Mesenteric fat pad (tissue), 1 donor: Measurements from ENCODE around the gene KRTAP3-1. TPM values are rescaled to one million over a fixed set of nuclear protein-coding genes. Genes with fewer than 3 reads are reported as not detected.

Experiments
- DNase-seq: peaks from one replicate; pipeline ENCODE4 v3.0.0-alpha.2; 2020; ENCODE audit warnings: low spot score
- total RNA-seq: library from RNA; stranded (reverse); fragmentation: NEBNext Ultra II Directional; extraction: Animal tissue kit (Norgen Biotek cat#: 25700); gene quantifications from one replicate; pipeline ENCODE4 v1.2.1, GENCODE V29; 2021
- donor health status: DM: yes; HTN: yes; CAD: no.

KRTAP3-1 gene
- total RNA-seq, 1 donor from 2014 or later = not detected

DNA sequence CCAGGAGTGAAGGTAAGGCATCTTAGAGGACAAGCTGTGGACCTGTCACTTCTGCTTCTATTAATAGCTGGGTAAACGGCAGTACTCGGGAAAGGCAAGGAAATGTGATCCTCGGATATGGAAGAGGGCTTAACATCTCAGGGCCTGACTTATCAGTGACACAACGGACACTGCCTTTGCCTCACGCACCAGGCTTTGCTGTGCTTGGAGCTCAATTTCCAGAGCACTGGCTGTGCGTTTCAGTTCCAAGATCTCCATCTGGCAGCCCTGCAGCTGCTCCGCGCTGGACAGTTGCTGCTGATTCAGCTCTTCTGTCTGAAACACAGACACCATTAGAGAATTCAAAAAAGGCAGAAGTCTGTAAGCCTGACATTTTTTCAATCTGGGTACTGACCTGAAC, 28.3 kb downstream of the KRTAP3-1 start:
- no peak for DNase-seq

DNA sequence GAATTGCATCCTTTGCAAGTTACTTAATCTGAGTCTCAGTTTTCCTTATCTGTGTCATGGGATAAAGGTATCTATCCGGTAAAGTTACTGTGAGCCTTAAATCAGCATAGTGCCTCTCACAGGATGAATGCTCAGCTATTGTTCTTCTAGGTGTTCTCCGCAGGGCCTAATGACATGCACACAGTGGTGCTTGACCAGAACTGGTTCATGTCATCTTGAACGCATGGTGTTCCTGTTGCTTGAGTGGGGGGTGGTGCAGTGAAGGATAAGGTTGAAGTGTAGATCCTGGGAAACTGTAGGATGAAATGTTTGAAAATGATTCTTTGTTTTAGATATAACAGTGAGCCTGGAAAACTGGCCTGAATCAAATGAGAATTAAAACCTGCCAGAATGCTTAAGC, 28.8 kb downstream of the KRTAP3-1 start:
- no peak for DNase-seq

DNA sequence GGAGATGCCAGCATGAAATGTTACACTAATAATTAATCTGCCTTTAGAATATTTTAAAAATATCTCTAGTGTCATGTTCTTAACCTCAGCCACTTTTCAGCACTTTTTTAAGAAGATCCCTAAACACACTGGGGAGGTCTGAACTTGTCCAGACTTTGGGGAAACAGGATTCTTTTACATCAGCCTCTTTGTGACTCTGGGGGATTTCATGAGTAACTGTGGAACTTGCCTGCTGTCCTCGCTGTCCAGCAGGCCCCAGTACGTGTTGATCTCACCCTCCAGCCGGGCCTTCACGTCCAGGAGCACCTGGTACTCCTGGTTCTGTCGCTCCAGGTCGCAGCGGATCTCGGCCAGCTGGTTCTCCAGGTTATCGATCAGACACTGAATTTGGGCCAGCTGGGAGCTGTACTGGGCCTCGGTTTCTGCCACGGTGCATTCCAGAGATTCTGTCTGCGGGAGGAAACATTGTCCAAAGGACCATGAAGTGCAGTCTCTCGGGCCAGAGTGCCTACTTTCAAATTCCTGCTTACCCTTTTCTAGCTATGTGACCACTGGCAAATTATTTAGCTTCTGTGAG, 30.3 kb downstream of the KRTAP3-1 start:
- no peak for DNase-seq

DNA sequence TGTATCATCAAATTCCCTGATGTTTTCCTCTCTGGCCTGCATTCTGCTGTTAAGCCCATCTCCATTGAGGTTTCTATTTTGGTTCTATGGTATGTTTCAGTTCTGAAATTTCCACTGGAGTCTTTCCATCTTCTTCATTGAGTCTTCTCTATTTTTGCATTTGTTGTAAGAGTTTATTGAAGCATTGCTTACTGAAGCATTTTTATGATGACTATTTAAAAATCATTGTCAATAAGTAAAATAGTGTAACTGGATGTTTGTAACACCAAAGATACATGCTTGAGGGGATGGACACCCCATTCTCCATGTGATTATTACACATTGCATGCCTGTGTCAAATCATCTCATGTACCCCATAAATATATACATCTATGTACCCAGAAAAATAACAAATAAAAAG, 33.4 kb downstream of the KRTAP3-1 start:
- no peak for DNase-seq

DNA sequence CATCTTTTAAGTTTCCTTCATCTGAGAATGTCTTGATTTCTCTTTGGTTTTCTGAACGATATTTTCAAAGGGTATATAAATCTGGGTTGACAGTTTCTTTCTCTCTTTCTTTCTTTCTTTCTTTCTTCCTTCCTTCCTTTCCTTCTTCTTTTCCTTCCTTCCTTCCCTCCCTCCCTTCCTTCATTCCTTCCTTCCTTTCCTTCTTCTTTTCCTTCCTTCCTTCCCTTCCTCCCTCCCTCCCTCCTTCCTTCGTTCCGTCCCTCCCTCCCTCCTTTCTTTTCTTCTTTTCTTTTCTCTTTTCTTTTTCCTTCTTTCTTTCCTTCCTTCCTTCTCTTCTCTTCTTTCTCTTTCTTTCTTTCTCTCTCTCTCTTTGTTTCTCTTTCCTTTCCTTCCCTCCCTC, 34.6 kb downstream of the KRTAP3-1 start:
- no peak for DNase-seq

DNA sequence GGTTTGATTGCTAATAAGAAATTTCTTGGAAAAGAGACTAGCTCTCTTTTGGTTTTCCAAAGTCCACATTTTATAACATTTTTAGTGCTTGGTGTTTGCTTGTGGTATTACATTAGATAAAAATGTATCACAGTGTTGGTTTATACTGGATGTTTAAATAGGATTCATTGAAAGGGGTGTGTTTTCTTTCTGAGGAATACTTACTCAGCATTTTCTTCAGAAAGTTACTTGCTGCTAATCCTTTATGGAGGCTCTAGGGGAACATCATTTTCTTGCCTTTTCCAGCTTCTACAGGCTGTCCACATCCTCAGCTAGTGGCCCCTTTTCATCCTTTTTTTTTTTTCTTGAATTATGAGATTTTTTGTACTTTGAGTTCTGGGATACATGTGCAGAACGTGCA, 41.3 kb downstream of the KRTAP3-1 start:
- no peak for DNase-seq

DNA sequence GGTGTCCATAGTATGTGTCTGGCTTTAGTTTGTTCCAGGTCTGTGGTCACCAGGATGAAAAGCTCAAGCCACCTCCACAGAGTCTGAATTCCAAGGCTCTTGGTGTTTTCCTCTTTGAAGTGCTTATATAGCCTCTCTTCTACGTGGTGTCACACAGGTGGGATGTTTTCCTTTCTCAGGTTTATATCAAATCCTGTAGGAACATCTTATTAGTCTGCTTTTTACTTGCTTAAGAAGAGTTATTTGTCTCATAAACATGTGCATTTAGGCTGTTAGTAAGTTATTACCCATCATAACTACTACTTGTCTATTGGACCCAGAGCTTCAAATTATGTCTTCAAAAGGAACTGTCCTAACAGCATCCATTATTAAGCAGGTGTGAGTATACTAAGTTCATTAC, 42.1 kb downstream of the KRTAP3-1 start, which contains the start of gene KRT39:
KRT39 (minus strand) TSS at position 101 of the 400 bp plus-strand sequence; CDS start at position 9, 92 bp downstream.
- DNase-seq = no peak

DNA sequence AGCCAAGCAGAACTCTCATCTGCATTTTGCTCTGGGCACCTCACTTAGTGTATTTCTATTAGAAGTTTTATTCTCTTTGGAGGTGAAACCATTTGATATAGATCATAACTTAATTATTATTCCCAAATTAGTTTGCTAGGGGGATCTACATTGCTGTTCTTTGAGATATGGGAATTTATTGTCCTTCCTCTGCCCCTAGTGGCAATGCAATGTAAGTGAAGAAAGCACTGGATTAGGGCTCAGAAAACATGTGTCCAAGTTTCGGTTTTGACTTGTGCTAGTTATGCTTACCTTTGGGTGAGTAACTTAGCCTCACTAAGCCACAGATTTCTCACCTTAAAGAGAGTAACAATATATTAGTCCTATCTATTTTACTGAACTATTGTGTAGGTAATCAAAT, 45.1 kb downstream of the KRTAP3-1 start:
- DNase-seq = no peak

DNA sequence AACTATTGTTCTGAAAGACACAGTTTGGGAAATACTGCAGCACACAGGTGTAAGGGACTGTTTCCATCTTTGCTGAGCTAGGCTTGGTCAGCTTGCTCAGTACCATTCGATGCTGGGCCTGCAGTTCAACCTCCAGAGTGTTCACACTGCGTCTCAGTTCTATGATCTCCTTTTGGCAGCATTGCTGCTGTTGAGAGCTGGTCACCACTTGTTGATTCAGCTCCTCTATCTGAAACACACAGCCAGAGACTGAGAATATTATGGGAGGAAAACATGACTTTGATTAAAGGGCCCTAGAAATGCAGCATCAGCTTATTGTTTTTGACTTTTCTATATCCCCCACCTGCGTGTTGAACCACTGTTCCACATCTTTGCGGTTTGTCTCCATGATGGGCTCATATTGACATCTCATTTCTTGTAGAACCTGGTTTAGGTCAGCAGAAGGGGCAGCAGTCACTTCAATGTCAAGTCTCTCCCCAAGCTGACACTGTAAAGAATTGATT, 46.8 kb downstream of the KRTAP3-1 start:
- no peak for DNase-seq

DNA sequence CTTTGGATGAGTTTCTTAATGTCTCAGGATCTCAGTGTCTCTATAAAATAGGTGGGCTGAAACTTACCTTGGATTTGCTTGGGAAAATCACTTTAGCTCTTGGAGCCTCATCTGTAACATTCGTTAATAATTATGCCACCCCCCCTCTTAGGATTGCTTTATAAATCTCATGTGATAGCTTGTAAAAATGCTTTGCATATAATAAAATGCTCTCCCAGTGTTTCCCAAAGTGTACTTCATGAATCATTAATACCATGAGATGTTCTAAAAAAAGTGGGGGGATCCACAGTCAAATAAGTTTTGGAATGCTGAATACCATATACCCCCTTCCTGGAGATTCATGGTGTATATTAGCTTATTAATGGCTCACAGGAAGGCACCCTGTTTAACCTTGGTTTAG, 47.3 kb downstream of the KRTAP3-1 start:
- DNase-seq = no peak

DNA sequence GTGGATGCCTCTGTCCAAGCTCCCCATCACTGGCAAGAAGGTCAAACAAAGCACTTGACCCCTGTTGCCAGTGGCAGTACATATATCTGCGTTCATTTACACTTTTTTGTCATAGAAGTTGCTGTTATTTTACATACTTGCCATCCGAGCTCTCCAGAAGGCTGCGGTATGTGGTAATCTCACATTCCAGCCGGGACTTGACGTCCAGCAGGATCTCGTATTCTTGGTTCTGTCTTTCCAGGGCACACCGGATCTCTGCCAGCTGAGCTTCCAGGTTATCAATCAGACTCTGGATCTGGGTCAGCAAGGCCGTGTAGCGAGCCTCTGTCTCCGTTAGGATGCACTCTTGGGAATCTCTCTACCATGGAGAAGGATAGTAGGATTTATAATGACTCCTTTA, 48.8 kb downstream of the KRTAP3-1 start:
- no peak for DNase-seq

Other genes starting within 250 kb of the KRTAP3-1 start
- not detected for gene KRT26, start 236.9 kb downstream of the KRTAP3-1 start, total RNA-seq
- gene KRT27, start 226.6 kb downstream of the KRTAP3-1 start, total RNA-seq = not detected
- not detected for gene KRT28, start 209.2 kb downstream of the KRTAP3-1 start, total RNA-seq
- 38.6 TPM for gene KRT10, start 186.5 kb downstream of the KRTAP3-1 start, total RNA-seq
- not detected for gene KRT12, start 141.9 kb downstream of the KRTAP3-1 start, total RNA-seq
- gene KRT20, start 123.9 kb downstream of the KRTAP3-1 start, total RNA-seq = 1.2 TPM
- 0.80 TPM for gene KRT23, start 71.5 kb downstream of the KRTAP3-1 start, total RNA-seq
- gene KRT39, start 42.2 kb downstream of the KRTAP3-1 start, total RNA-seq = not detected
- gene KRT40, start 24.8 kb downstream of the KRTAP3-1 start, total RNA-seq = not detected
- gene KRTAP3-3, start 15.0 kb downstream of the KRTAP3-1 start, total RNA-seq = not detected
- not detected for gene KRTAP3-2, start 9.2 kb downstream of the KRTAP3-1 start, total RNA-seq
- gene KRTAP1-5, start 18.1 kb upstream of the KRTAP3-1 start, total RNA-seq = not detected
- gene KRTAP1-4, start 21.1 kb upstream of the KRTAP3-1 start, total RNA-seq = not detected
- not detected for gene KRTAP1-3, start 25.7 kb upstream of the KRTAP3-1 start, total RNA-seq
- gene KRTAP1-1, start 32.3 kb upstream of the KRTAP3-1 start, total RNA-seq = not detected
- not detected for gene KRTAP2-1, start 38.2 kb upstream of the KRTAP3-1 start, total RNA-seq
- gene KRTAP2-2, start 46.1 kb upstream of the KRTAP3-1 start, total RNA-seq = not detected
- gene KRTAP2-3, start 51.0 kb upstream of the KRTAP3-1 start, total RNA-seq = not detected
- not detected for gene KRTAP2-4, start 56.8 kb upstream of the KRTAP3-1 start, total RNA-seq
- not detected for gene KRTAP4-7, start 75.0 kb upstream of the KRTAP3-1 start, total RNA-seq
- not detected for gene KRTAP4-8, start 89.0 kb upstream of the KRTAP3-1 start, total RNA-seq
- not detected for gene KRTAP4-16, start 93.1 kb upstream of the KRTAP3-1 start, total RNA-seq
- not detected for gene KRTAP4-9, start 96.3 kb upstream of the KRTAP3-1 start, total RNA-seq
- gene KRTAP4-11, start 109.2 kb upstream of the KRTAP3-1 start, total RNA-seq = not detected
- not detected for gene KRTAP4-12, start 115.1 kb upstream of the KRTAP3-1 start, total RNA-seq
- not detected for gene KRTAP4-6, start 131.4 kb upstream of the KRTAP3-1 start, total RNA-seq
- not detected for gene KRTAP4-5, start 140.7 kb upstream of the KRTAP3-1 start, total RNA-seq
- not detected for gene KRTAP4-4, start 151.6 kb upstream of the KRTAP3-1 start, total RNA-seq
- not detected for gene KRTAP4-3, start 159.1 kb upstream of the KRTAP3-1 start, total RNA-seq
- not detected for gene KRTAP4-2, start 169.1 kb upstream of the KRTAP3-1 start, total RNA-seq
- not detected for gene KRTAP4-1, start 175.8 kb upstream of the KRTAP3-1 start, total RNA-seq
- not detected for gene KRTAP9-1, start 180.8 kb upstream of the KRTAP3-1 start, total RNA-seq
- gene KRTAP9-2, start 217.5 kb upstream of the KRTAP3-1 start, total RNA-seq = not detected
- not detected for gene KRTAP9-3, start 223.3 kb upstream of the KRTAP3-1 start, total RNA-seq
- gene KRTAP9-8, start 228.9 kb upstream of the KRTAP3-1 start, total RNA-seq = not detected
- not detected for gene KRTAP9-4, start 240.6 kb upstream of the KRTAP3-1 start, total RNA-seq
- not detected for gene KRTAP9-9, start 246.3 kb upstream of the KRTAP3-1 start, total RNA-seq